Measurements from ENCODE around the gene PFAS. TPM values are rescaled to one million over a fixed set of nuclear protein-coding genes. Genes with fewer than 3 reads are reported as not detected.

Gene PFAS
- polyA plus RNA-seq, 3 donors from 2014 or later, result 5.4 to 18.2 (median 14.4) TPM

DNA sequence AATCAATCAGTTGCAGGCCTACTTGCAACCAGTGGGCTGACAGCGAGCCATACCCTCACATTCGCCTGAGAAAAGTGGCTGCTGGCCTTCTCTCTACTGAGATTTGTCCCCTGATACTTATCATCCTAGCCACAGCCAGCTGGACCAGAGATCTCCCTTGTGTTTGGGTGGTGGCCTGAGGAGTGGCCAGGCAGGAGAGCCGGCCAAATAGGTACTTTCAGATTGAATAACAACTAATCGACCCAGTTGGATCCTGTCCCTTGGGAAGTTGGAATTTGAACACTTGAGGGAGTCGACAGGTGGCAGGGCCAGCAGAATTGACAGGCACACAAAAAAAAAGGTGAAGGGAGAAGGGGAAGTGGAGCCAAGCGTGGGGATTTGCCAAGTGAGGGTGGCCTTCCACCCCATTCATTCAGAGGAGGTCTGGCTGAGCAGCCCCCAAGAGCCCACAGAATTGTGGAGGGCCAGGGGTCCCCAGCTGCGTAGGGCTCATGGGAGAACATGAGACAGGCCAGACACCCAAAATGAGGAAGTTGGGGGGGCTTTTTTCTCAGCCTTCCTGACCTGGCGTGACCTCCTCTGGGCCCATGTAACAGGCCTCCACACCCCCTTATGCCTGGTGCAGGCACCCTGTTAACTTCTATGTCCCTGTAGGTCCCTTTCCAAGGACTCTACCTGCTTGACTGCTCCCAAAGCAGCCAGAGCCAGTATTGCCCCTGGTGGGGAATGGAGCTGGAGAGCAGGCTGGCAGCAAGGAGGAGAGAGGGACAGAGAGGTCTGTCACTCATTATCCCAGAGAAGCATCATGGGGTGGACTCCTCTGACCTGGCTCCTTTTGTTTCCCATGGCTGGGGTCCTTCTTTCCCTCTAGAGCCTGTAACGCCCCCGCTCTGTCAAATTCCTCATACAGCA, 36.4 kb downstream of the PFAS start:
- no peak overlapping the region for H3K27ac Mint-ChIP-seq
- H3K27me3 Mint-ChIP-seq (ENCODE audit: low read depth in 3 of 3), result peaks cover 2 to 4% (median 2%) of the 10 kb centered on the region in 3 donors
- H3K4me3 Mint-ChIP-seq, result peak overlapping the region in 2 of 5 donors; percentile 54 to 57
- H3K4me1 Mint-ChIP-seq, result peaks cover 28 to 33% of the 10 kb centered on the region in 2 donors
- DNase-seq, result no peak
- no peaks in the 10 kb centered on the region for H3K9me3 Mint-ChIP-seq
- H3K36me3 Mint-ChIP-seq, result peaks cover 0 to 4% (median 0%) of the 10 kb centered on the region in 3 donors

DNA sequence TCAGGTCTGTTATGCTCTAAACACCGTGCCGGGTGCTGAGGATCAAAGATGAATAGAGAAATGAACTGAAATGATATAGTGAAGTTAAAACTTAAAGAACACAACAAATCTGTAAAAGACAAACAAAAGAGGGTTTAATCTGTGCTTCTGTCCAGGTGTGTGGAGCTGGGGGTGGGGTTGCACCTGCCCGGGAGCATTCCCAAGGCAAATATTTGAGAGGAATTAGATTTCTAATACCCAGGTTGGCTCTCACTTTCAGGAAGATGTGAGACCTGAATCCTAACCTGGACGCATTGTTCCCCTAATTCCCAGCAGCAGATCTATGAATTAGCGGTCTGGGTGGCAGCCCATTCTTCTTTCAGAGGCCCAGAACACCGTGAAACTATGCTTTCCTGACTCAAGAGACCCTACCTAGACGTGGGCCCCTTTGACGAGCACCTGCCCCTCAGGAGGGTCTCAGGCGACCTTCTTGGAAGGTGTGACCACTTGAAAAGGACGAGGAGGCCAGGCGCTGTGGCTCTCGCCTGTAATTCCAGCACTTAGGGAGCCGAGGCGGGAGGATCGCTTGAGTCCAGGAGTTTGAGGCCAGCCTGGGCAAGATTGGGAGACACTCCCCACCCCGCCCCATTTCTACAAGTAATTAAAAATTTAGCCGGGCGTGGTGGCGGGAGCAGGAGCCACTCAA, 38.7 kb downstream of the PFAS start:
- Mint-ChIP-seq H3K9me3 (no peaks in the 10 kb centered on the region), H3K4me1 (peaks cover 34 to 42% of the 10 kb centered on the region in 2 donors), H3K4me3 (peak overlapping the region; percentile 93 to 98 (median 97)), H3K36me3 (peaks cover 0 to 4% (median 4%) of the 10 kb centered on the region in 3 donors), H3K27ac (peak overlapping the region; percentile 93 to 99 (median 98)), H3K27me3 (ENCODE audit: low read depth in 3 of 3) (peaks cover 2 to 4% (median 2%) of the 10 kb centered on the region in 3 donors)
- no peak for DNase-seq

DNA sequence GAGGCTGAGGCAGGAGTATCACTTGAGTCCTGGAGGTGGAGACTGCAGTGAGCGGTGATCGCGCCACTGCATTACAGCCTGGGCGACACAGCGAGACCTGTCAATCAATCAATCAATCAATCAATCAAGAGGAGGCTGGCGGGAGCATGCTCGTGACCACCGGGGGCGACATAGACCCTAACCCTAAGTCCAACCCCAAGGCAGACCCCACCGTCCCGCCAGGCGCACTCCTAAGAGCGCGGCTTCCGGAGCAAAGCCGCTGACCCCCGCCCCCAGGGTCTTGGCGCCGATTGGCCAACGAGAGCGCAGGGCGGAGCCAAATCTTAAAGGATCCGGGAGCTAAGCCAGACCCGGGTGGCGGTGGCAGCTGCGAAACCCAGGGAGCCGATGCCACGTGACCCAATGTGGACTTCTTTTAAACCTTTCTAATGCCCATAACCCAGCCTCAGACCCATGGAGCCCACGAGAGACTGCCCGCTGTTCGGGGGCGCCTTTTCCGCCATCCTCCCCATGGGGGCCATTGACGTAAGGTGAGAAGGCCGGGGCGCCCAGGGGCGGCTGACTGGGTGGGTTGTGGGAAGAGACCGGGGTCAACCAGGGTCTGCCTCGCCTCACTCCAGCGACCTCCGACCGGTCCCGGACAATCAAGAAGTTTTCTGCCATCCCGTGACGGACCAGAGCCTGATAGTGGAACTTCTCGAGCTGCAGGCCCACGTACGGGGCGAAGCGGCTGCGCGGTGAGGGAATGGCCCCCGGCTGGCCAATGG, 39.4 kb downstream of the PFAS start, which contains the start of gene RANGRF:
Gene RANGRF (plus strand): TSS at position 335 of the 767 bp plus-strand sequence. CDS start 119 bp downstream, at position 454.
- H3K27ac Mint-ChIP-seq, result peak within 1 kb of the TSS; percentile 93 to 99 (median 98)
- no peaks in the 10 kb centered on the region for H3K9me3 Mint-ChIP-seq
- H3K4me3 Mint-ChIP-seq, result peak within 1 kb of the TSS; percentile 93 to 98 (median 97)
- peaks cover 0 to 4% (median 4%) of the 10 kb centered on the region in 3 donors for H3K36me3 Mint-ChIP-seq
- H3K4me1 Mint-ChIP-seq, result peaks cover 39 to 49% of the 10 kb centered on the region in 2 donors
- peaks cover 2 to 4% (median 2%) of the 10 kb centered on the region in 3 donors for H3K27me3 Mint-ChIP-seq (ENCODE audit: low read depth in 3 of 3)
- DNase-seq, result peak; percentile 79 to 80 (median 80)

DNA sequence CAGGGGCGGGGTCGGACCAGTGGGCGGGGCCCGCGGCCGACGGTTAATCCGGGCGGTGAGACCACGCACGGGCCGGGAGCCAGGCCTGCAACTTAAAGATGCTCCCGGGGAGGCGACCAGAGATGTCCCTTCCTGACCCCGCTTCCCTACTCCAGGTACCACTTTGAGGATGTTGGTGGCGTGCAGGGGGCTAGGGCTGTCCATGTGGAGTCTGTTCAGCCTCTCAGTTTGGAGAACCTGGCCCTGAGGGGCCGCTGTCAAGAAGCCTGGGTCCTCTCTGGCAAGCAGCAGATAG, 40.0 kb downstream of the PFAS start:
- peak overlapping the region; percentile 93 to 98 (median 97) for H3K4me3 Mint-ChIP-seq
- H3K27me3 Mint-ChIP-seq (ENCODE audit: low read depth in 3 of 3), result peaks cover 2 to 4% (median 2%) of the 10 kb centered on the region in 3 donors
- H3K27ac Mint-ChIP-seq, result peak overlapping the region; percentile 93 to 99 (median 98)
- DNase-seq, result no peak
- peaks cover 40 to 49% of the 10 kb centered on the region in 2 donors for H3K4me1 Mint-ChIP-seq
- no peaks in the 10 kb centered on the region for H3K9me3 Mint-ChIP-seq
- H3K36me3 Mint-ChIP-seq, result peaks cover 0 to 4% (median 4%) of the 10 kb centered on the region in 3 donors

DNA sequence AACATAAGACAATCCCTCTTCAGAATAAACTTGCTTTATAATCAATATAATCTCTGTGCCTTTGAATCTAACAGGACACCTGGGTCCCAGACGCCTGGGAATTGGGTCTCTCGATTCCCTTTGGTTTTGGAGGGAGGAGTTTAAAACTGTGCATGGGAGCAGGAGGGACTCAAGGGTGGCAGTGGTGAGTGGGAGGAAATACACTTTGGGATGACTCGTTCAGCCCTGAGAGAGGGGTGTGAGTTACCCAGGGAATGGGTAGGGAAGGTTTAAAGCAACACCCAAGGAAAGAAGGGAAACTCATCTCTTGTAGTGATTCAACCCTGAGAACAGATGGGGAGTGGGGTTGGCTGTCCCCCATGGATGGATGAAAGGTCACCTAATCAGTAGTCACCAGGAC, 41.0 kb downstream of the PFAS start:
- Mint-ChIP-seq H3K36me3 (peaks cover 0 to 4% (median 4%) of the 10 kb centered on the region in 3 donors), H3K4me3 (peak overlapping the region; percentile 93 to 98 (median 97)), H3K27me3 (ENCODE audit: low read depth in 3 of 3) (peaks cover 4 to 6% (median 5%) of the 10 kb centered on the region in 3 donors), H3K9me3 (no peaks in the 10 kb centered on the region), H3K4me1 (peaks cover 47 to 57% of the 10 kb centered on the region in 2 donors), H3K27ac (peak overlapping the region in 5 of 6 donors; percentile 46 to 98 (median 51))
- no peak for DNase-seq

DNA sequence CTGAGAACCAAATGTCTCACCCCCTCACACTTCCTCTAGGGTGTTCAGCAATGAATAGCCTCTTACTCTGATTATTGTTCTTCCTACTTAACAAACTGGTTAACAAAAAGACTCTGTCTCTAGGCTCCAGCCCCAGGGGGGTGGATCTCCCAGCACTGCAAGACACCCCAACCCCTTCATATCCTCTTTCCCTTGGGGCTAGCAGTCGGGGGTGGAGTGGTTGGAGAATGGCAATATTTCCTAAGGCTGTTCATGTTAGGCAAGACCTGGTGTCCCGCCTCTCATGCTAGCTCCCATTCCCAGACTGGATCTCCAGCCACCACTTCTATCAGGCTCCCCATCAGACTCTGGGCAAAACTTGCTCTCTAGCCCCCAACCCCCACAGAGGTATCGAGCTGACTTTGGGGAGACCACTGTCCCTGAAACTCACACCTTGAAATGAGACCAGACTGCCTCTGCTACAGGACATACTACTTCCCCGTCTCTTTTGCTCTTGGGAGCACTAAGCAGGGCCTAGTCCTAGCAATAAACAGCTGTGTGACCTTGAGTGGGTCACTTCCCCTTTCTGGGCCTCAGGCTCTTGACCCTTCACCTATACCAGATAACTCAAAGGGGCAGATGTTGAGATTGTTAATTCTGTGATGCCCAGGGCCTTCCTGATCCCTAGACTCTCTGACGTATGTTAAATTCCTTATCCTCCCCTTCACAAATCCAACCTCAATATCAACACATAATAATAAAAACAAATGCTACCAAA, 43.7 kb downstream of the PFAS start:
- DNase-seq, result no peak
- H3K4me1 Mint-ChIP-seq, result peaks cover 53 to 62% of the 10 kb centered on the region in 2 donors
- H3K27ac Mint-ChIP-seq, result peak overlapping the region in 2 of 6 donors; percentile 1 to 59
- H3K27me3 Mint-ChIP-seq (ENCODE audit: low read depth in 3 of 3), result peaks cover 2 to 13% (median 4%) of the 10 kb centered on the region in 3 donors
- no peaks in the 10 kb centered on the region for H3K9me3 Mint-ChIP-seq
- H3K4me3 Mint-ChIP-seq, result peak overlapping the region in 3 of 5 donors; percentile 46 to 62 (median 56)
- H3K36me3 Mint-ChIP-seq, result peaks cover 0 to 4% (median 4%) of the 10 kb centered on the region in 3 donors

DNA sequence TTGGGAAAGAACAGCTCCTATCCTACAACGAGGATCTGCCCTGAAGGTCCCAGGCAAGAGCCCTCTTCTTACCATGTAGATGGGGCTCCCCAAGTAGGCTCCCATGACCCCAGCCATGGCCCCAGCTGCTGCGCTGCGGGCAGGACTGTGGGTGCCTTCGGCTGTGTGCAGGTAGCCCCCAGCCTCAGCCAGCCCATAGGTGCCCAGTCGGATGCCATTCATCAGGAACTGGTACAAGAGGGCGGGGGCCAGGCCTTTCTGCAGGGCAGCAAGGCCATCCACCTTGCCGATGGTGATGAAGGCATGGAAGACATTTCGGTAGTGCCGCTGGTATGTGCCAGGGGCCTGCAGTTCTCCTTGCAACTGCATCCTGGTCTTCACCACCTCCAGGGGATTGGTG, 45.3 kb downstream of the PFAS start:
- DNase-seq, result no peak
- Mint-ChIP-seq H3K27ac (peak overlapping the region; percentile 80 to 95 (median 92)), H3K4me1 (peaks cover 39 to 47% of the 10 kb centered on the region in 2 donors), H3K9me3 (no peaks in the 10 kb centered on the region), H3K36me3 (peaks cover 0 to 4% (median 4%) of the 10 kb centered on the region in 3 donors), H3K27me3 (ENCODE audit: low read depth in 3 of 3) (peaks cover 2 to 11% (median 4%) of the 10 kb centered on the region in 3 donors), H3K4me3 (peak overlapping the region; percentile 84 to 95 (median 91))

DNA sequence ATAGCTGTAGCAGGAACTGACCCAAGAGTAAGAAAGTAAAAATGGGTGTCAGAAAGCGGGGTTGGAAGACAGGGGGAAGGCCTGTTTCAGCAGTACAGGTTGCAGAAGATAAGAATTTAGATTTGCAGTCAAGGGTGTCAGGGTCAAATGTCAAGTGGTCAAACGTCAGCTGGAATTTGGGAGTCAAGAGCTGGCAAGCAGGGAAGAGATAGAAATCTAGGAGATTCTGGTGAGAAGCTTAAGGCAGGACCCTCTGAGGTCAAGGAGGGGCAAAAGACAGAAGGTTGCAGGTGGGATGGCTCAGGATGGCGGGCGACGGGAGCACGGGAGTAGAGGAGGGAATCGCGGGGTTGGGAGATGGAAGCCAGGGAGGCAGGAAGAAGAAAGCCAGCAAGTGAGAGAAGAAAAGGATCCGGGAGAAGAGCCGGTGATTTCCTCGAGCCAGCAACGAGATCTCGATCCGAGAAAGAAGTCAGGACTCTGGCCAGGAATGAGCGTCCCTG, 45.8 kb downstream of the PFAS start:
- peaks cover 36 to 41% of the 10 kb centered on the region in 2 donors for H3K4me1 Mint-ChIP-seq
- no peak for DNase-seq
- H3K4me3 Mint-ChIP-seq, result peak overlapping the region; percentile 84 to 95 (median 91)
- no peaks in the 10 kb centered on the region for H3K9me3 Mint-ChIP-seq
- peak overlapping the region; percentile 80 to 95 (median 92) for H3K27ac Mint-ChIP-seq
- peaks cover 0 to 4% (median 4%) of the 10 kb centered on the region in 3 donors for H3K36me3 Mint-ChIP-seq
- H3K27me3 Mint-ChIP-seq (ENCODE audit: low read depth in 3 of 3), result peaks cover 2 to 11% (median 4%) of the 10 kb centered on the region in 3 donors

DNA sequence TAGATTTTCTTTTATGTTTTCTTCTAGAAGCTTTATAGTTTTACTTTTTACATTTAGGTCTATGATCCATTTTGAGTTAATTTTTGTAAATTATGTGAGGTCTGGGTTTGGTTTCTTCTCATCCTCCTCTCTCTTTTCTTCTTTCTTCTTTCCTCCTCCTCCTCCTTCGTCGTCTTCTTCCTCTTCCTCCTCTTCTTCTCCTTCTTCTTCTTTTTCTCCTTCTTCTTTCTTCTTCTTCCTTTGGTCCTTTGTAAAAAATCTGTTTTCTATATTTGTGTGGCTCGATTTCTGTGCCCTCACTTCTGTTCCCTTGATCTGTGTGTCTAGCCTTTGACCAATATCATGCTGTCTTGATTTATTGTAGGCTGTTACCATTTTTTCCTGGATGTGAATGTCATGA, 51.1 kb downstream of the PFAS start:
- H3K27ac Mint-ChIP-seq, result peak overlapping the region in 5 of 6 donors; percentile 1 to 68 (median 45)
- no peak for DNase-seq
- peaks cover 0 to 8% (median 5%) of the 10 kb centered on the region in 3 donors for H3K27me3 Mint-ChIP-seq (ENCODE audit: low read depth in 3 of 3)
- no peaks in the 10 kb centered on the region for H3K9me3 Mint-ChIP-seq
- H3K36me3 Mint-ChIP-seq, result no peaks in the 10 kb centered on the region
- peaks cover 12 to 14% of the 10 kb centered on the region in 2 donors for H3K4me1 Mint-ChIP-seq
- no peak overlapping the region for H3K4me3 Mint-ChIP-seq

DNA sequence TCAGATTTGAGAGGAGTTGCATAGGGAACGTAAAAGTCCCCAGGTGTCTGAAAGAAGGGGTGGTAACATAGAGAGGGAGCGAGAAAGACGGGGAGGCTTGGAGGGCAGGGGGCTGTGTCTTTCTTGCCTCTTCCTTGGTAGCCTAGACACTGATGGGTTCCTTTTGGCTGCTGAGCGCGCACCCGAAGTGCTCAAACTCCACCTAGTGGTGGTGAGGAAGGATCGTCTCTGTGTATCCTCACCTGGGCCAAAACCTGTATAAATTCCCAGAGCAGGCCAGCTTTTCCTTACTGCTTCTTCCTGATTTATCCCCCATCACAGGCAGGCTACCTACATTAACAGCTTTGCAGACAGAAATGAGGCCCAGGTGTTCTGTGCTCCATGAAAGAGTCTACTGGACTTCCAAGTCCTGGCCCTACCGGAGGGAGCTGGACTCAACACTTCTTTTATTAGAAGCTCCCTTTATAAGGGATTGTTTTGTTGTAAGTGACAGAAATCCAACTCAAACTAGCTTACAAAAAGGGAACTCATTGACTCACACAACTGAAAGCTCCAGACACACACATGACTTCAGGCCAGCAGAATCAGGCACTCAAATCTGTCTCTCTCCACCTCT, 51.6 kb downstream of the PFAS start:
- DNase-seq, result peak; percentile 64 to 75 (median 70)
- H3K27me3 Mint-ChIP-seq (ENCODE audit: low read depth in 3 of 3), result peaks cover 0 to 5% (median 4%) of the 10 kb centered on the region in 3 donors
- peaks cover 11 to 13% of the 10 kb centered on the region in 2 donors for H3K4me1 Mint-ChIP-seq
- peak overlapping the region in 4 of 6 donors; percentile 1 to 68 (median 52) for H3K27ac Mint-ChIP-seq
- no peaks in the 10 kb centered on the region for H3K9me3 Mint-ChIP-seq
- no peak overlapping the region for H3K4me3 Mint-ChIP-seq
- H3K36me3 Mint-ChIP-seq, result no peaks in the 10 kb centered on the region

DNA sequence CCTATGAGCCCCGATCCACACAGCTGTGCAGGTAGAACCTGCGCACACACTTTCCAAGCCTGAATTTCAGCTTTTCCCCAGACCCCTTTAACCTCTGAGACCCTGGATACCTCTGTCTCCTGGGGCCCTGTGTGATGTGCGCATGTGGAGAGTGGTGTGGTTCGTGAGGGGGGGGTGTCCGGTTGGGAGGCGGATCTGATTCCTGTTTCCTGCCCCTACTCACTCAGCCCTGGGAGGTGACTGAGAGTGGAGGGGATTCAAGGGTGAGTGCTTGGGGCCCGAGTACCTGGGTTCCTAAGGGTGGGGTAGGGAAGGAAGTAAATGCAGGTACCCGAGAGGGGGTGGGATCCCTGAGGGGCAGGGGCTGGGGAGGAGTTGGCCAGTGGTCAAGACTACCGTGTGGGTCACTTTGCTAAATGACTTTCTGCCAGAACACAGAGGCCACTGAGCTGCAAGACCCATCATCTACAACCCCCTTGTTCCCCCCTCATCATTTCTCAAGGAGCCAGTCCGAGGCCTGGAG, 61.6 kb downstream of the PFAS start:
- no peak for DNase-seq
- H3K27ac Mint-ChIP-seq, result no peak overlapping the region
- H3K36me3 Mint-ChIP-seq, result no peaks in the 10 kb centered on the region
- H3K4me1 Mint-ChIP-seq, result peaks cover 0 to 2% of the 10 kb centered on the region in 2 donors
- H3K27me3 Mint-ChIP-seq (ENCODE audit: low read depth in 3 of 3), result peaks cover 0 to 8% (median 2%) of the 10 kb centered on the region in 3 donors
- no peaks in the 10 kb centered on the region for H3K9me3 Mint-ChIP-seq
- no peak overlapping the region for H3K4me3 Mint-ChIP-seq

Data from immature natural killer cell (primary cell).